GM18858 (cell line): ENCODE measurements around the gene STAT5A.
"Not testable (repeated sequence)": the region's sequence is repeated elsewhere in the genome, so short reads cannot be mapped to it uniquely, and the experiment has no call there.

ENCODE experiments used
- ATAC-seq: cut with Tn5 transposase; IDR thresholded peaks from one replicate; pipeline ENCODE4 v1.9.1; 2021; ENCODE audit not compliant: unreplicated experiment

The STAT5A gene

GRCh38 chr17:42287977-42288802 is at the start of gene STAT5A:
STAT5A (plus strand) TSS chr17:42288498; CDS start chr17:42289412, 914 bp downstream.
- no peak for ATAC-seq

- ATAC-seq: not testable (repeated sequence)
Measured at GRCh38 chr17:42239576-42239975, 48.7 kb upstream of the STAT5A start.

- ATAC-seq: no peak
Measured at GRCh38 chr17:42240201-42240600, 48.1 kb upstream of the STAT5A start.

GRCh38 chr17:42240863-42241262 is 47.4 kb upstream of the STAT5A start:
- ATAC-seq: not testable (repeated sequence)

GRCh38 chr17:42241871-42242270 is 46.4 kb upstream of the STAT5A start:
- ATAC-seq: no peak

- ATAC-seq: no peak
Measured at GRCh38 chr17:42243493-42243982, 44.8 kb upstream of the STAT5A start.

GRCh38 chr17:42244116-42244515 is 44.2 kb upstream of the STAT5A start:
- ATAC-seq: not testable (repeated sequence)

GRCh38 chr17:42245183-42245582 is 43.1 kb upstream of the STAT5A start:
- not testable (repeated sequence) for ATAC-seq

GRCh38 chr17:42246515-42246914 is 41.8 kb upstream of the STAT5A start:
- ATAC-seq: no peak

GRCh38 chr17:42247734-42248133 is 40.6 kb upstream of the STAT5A start:
- ATAC-seq: no peak

- no peak for ATAC-seq
Measured at GRCh38 chr17:42248351-42249179, 39.7 kb upstream of the STAT5A start.

GRCh38 chr17:42249681-42250446 is 38.4 kb upstream of the STAT5A start:
- no peak for ATAC-seq

GRCh38 chr17:42251115-42251514 is 37.2 kb upstream of the STAT5A start:
- ATAC-seq: no peak

GRCh38 chr17:42252597-42253550 is 35.4 kb upstream of the STAT5A start:
- ATAC-seq: no peak

- ATAC-seq: no peak
Measured at GRCh38 chr17:42253578-42253977, 34.7 kb upstream of the STAT5A start.

- ATAC-seq: no peak
Measured at GRCh38 chr17:42255445-42255844, 32.9 kb upstream of the STAT5A start.

- ATAC-seq: no peak
Measured at GRCh38 chr17:42260318-42260717, 28.0 kb upstream of the STAT5A start.

GRCh38 chr17:42264366-42264765 is 23.9 kb upstream of the STAT5A start:
- not testable (repeated sequence) for ATAC-seq

GRCh38 chr17:42266462-42266861 is 21.8 kb upstream of the STAT5A start:
- ATAC-seq: no peak
